Muscle layer of colon (tissue), 2 donors: Measurements from ENCODE around the gene MAMLD1.

ENCODE experiments used
- H3K27ac ChIP-seq: one replicate; pipeline ENCODE4 v1.7.0; 2013; ENCODE audit warnings: low read depth, mild to moderate bottlenecking, low read length, moderate library complexity
- H3K27me3 ChIP-seq, 2 donors: one replicate each; pipeline ENCODE4 v1.7.0; 2013; ENCODE audit warnings: low read length in 2 of 2, mild to moderate bottlenecking in 2 of 2; ENCODE audit not compliant: insufficient read depth in 2 of 2, control insufficient read depth in 1 of 2
- H3K36me3 ChIP-seq: one replicate; pipeline ENCODE4 v1.7.0; 2013; ENCODE audit warnings: mild to moderate bottlenecking, low read length; ENCODE audit not compliant: insufficient read depth
- H3K4me1 ChIP-seq: one replicate; pipeline ENCODE4 v1.7.0; 2013; ENCODE audit warnings: mild to moderate bottlenecking, low read length; ENCODE audit not compliant: insufficient read depth
- H3K4me3 ChIP-seq, 2 donors: one replicate each; pipeline ENCODE4 v1.7.0; 2013; ENCODE audit warnings: low read length in 2 of 2, low read depth in 1 of 2, mild to moderate bottlenecking in 1 of 2, moderate library complexity in 1 of 2
- H3K9ac ChIP-seq: one replicate; pipeline ENCODE4 v1.7.0; 2013; ENCODE audit warnings: low read length
- H3K9me3 ChIP-seq: one replicate; pipeline ENCODE4 v1.7.0; 2013; ENCODE audit warnings: mild to moderate bottlenecking, low read length
- donor health status: abdominal sarcoma.
- donor health status: Adenocarcinoma of cecum.

MAMLD1 gene

DNA sequence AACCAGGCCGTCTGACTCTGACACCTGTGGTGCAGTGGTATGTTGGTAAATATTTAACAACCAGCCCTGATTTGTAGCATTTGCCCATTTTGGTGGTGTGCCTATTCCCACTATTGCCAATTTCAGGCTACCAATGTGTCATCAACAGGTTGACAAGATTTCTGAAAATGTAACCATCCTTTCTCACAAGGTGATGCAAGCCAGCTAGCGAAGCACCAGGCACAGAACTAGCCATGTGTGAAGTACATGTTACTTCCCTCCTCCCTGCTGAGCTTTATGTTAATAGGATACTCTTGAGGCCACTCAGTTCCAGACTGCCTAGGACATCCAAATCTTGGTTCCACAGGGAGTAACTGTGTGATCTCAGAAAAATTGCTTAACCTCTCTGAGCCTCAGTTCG lies 7.2 kb upstream of the MAMLD1 start:
- no peak overlapping the region for H3K4me3 ChIP-seq
- H3K9me3 ChIP-seq: no peaks in the 10 kb centered on the region
- no peak overlapping the region for H3K27ac ChIP-seq
- H3K4me1 ChIP-seq: no peaks in the 10 kb centered on the region
- H3K9ac ChIP-seq: no peak overlapping the region
- no peaks in the 10 kb centered on the region for H3K36me3 ChIP-seq
- H3K27me3 ChIP-seq: peaks cover 0 to 12% of the 10 kb centered on the region in 2 donors

DNA sequence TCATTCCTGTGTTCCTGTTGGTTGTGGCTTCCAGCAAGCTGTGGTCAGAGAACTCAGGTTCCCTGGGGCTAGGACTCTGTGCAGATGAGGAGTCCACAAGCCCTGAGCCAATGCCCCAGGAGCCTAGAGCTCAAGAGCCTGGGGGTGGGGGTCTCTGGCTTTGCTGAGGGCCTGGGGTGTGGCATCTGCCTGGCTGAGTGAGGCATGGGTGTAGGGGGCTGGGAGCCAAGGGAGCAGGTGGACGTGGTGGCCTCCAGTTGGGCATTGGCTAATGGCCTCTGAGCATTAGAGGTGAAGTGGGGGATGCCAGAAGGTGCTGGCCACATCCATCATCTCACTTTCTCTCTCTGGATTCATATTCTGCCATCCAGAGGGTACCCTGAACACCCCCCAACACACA lies 5.3 kb upstream of the MAMLD1 start:
- Histone ChIP-seq H3K27me3 (peaks cover 0 to 27% of the 10 kb centered on the region in 2 donors), H3K27ac (no peak overlapping the region), H3K4me3 (no peak overlapping the region), H3K9ac (no peak overlapping the region), H3K9me3 (no peaks in the 10 kb centered on the region), H3K36me3 (no peaks in the 10 kb centered on the region), H3K4me1 (peaks cover 6% of the 10 kb centered on the region)

DNA sequence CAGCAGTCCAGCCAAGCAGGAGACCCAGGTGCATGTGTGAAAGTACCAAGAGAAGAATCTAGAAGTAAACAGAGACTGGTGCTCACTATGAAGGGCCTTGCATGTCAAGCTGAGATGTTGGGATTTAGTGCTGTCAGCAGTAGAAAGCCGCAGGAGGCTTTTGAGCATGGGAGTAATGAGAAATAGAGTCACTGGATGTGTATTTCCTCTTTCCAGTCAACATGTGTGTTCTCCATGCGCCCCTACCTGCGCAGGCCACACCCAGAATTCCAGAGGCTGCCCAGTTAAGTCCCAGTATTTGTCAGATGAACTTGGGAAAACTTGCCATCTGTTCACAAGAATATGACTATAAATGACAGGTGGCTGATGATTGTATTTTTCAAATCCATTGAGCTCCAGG lies 4.5 kb upstream of the MAMLD1 start:
- H3K4me1 ChIP-seq: peaks cover 6% of the 10 kb centered on the region
- no peaks in the 10 kb centered on the region for H3K9me3 ChIP-seq
- no peaks in the 10 kb centered on the region for H3K36me3 ChIP-seq
- H3K9ac ChIP-seq: no peak overlapping the region
- H3K4me3 ChIP-seq: no peak overlapping the region
- H3K27me3 ChIP-seq: peaks cover 0 to 30% of the 10 kb centered on the region in 2 donors
- no peak overlapping the region for H3K27ac ChIP-seq

DNA sequence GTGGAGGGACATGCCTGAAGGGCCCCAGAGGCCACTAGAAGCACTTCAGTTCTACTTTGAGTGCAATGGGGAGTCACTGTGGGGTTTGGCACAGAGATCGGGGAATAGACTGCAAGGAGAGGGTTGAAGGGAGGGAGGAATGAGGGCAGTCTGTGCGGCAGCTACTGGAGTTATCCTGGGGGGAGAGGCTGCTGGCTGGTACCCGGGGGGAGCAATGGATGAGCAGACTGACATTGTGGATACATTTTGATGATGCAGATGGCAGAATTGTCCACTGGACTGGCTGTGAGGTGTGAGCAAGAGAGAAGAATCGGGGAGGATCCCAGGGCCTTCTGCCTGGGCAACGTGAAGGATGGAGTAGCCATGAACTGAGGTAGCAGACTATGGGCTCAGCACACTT lies 2.8 kb upstream of the MAMLD1 start:
- no peak overlapping the region for H3K4me3 ChIP-seq
- peaks cover 0 to 35% of the 10 kb centered on the region in 2 donors for H3K27me3 ChIP-seq
- no peaks in the 10 kb centered on the region for H3K9me3 ChIP-seq
- no peak overlapping the region for H3K9ac ChIP-seq
- H3K27ac ChIP-seq: no peak overlapping the region
- H3K4me1 ChIP-seq: peaks cover 6% of the 10 kb centered on the region
- H3K36me3 ChIP-seq: no peaks in the 10 kb centered on the region

DNA sequence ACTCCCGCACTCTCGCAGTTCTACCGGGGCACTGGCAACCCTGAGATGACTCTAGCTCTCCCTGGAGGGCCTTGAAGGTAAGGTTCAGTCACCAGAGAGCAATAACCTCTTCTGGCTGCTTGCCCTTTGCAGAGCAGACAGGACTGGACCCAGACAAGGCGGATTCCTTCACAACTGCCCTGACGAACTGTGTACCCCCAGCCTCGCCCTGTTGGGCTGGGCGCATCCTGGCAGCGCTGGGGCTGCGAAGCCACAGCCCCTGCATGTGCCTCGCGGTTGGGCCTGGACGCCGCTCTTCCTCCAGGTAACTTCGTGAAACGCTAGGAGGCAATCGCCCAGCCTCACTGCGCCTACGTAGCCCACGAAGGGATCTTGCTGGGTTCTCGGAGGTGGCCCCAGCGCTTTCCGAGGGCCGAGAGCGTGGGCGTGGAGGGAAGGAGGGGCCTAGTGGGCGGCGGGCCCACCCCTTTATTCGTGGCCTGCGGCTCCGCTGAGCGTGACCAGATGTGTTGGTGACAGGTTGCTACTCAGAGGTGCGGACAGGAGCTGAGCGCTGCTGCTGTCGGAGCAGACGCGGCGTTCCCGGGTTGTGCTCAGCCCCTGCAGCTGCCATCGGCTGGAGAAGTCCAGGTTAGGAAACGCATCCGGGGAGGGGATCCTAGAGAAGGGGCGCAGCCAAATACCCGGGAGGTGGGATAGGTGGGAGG lies 1.9 kb upstream of the MAMLD1 start:
- H3K27me3 ChIP-seq: peaks cover 0 to 35% of the 10 kb centered on the region in 2 donors
- no peak overlapping the region for H3K27ac ChIP-seq
- H3K4me1 ChIP-seq: peaks cover 6% of the 10 kb centered on the region
- H3K9me3 ChIP-seq: no peaks in the 10 kb centered on the region
- peak overlapping the region; percentile 42 to 56 for H3K4me3 ChIP-seq
- no peak overlapping the region for H3K9ac ChIP-seq
- H3K36me3 ChIP-seq: no peaks in the 10 kb centered on the region

DNA sequence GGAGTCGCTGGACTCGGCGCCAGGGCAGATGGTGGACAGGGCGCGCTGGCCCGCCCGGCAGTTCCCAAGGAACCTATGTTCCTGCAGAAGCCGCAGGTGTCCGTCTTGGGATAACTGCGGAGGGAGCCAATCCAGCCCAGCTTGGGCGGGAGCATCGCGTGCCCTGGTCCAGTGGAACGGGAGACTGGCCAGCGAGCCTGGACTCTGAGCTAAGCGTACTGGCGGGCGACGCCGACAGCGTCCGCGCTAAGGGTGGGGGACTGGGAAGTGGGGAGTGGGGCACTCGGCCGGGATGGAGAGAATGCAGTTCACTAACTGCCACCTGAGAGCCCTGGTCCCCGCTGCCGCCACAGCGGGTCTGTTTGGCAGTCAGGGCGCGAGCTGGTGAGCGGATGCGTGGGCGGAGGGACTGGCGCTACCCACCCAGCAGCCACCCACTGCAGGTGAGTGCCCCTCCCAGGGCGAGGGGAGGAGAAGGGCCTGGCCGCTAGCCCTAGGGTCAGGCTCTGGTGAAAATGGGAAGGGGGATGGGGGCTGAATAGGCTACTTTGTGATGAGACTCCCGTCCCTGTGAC lies 1.3 kb upstream of the MAMLD1 start:
- peaks cover 0 to 35% of the 10 kb centered on the region in 2 donors for H3K27me3 ChIP-seq
- H3K4me1 ChIP-seq: peaks cover 6% of the 10 kb centered on the region
- H3K9me3 ChIP-seq: no peaks in the 10 kb centered on the region
- H3K4me3 ChIP-seq: peak overlapping the region; percentile 42 to 56
- H3K27ac ChIP-seq: no peak overlapping the region
- H3K36me3 ChIP-seq: no peaks in the 10 kb centered on the region
- no peak overlapping the region for H3K9ac ChIP-seq

DNA sequence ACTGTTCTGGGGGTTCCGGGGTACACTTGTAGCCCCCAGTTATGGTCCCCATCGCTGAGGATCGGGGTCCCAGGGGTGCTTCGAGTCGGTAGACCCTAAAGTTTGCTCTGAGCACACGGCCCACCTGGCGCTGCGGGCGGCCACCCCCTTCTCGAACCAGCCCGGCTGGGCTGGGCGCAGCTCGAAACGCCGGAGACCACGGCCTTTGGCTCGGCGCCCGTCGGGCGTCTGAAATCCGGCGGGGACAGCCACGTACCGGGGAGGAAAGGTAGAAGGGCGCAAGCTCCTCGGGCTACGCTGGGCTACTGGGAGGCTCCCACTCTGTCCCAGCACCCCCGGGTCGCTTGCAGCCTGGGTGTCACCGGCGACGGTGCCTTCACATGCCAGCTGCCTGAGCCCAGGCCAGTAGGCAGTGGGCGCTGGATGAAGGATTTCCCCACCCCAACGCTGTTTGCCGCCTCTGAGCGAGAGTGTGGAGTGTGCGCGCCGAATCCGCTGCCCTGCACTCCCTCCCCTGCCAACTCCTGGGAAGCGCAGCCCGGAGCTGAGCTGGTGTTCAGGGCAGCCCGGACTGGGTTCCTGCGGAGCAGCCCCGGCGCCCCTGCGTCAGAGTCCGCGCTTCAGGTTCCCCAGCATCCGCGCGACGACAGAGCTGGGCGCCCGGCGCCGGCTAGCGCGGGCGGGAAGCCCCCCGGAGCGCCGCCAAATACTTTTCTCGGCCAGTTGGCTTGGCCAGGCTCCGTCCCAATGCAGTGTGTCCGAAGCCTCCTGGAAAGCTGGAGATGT lies 637 bp downstream of the MAMLD1 start:
- Histone ChIP-seq H3K9me3 (no peaks in the 10 kb centered on the region), H3K9ac (no peak overlapping the region), H3K4me1 (peaks cover 6% of the 10 kb centered on the region), H3K4me3 (peak overlapping the region; percentile 56 to 68), H3K27ac (peak overlapping the region; percentile 82), H3K27me3 (peaks cover 0 to 35% of the 10 kb centered on the region in 2 donors), H3K36me3 (no peaks in the 10 kb centered on the region)

DNA sequence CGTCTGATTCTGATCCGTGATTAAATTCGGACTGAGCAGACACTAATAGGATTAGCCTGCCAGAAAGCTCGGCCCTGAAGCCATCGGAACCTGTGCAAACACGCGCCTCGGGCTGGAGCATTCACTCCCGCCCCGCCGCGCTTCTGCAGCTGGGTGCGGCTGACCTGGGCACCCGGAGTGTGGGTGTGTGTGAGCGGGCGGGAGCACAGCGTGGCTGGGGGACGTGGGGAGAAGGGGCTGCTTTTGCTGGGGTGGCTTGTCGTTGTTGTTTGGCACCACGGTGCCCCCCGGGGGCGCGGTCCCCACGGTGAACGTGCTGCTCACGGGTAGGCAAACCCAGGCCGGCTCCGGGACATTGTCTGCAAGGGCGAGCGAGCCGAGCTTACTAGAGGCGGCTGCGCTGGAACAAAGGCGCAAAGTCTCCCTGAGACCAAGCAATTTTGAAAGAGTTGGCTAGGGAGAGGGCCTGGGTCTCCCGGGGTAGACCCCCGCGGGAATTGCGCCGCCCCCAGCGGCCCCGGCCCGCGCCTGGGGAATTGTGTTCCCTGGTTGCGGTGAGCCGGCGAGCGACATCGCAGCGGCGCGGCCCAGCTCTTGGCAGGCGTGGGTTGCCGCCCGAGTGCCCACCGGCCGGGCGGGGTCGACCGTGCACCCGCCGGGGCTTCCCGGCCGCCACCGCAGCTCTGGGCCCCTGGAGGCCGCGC lies 1.4 kb downstream of the MAMLD1 start:
- Histone ChIP-seq H3K4me1 (peaks cover 6% of the 10 kb centered on the region), H3K9ac (no peak overlapping the region), H3K36me3 (no peaks in the 10 kb centered on the region), H3K27ac (peak overlapping the region; percentile 82), H3K4me3 (peak overlapping the region; percentile 56 to 68), H3K9me3 (no peaks in the 10 kb centered on the region), H3K27me3 (peaks cover 0 to 35% of the 10 kb centered on the region in 2 donors)

DNA sequence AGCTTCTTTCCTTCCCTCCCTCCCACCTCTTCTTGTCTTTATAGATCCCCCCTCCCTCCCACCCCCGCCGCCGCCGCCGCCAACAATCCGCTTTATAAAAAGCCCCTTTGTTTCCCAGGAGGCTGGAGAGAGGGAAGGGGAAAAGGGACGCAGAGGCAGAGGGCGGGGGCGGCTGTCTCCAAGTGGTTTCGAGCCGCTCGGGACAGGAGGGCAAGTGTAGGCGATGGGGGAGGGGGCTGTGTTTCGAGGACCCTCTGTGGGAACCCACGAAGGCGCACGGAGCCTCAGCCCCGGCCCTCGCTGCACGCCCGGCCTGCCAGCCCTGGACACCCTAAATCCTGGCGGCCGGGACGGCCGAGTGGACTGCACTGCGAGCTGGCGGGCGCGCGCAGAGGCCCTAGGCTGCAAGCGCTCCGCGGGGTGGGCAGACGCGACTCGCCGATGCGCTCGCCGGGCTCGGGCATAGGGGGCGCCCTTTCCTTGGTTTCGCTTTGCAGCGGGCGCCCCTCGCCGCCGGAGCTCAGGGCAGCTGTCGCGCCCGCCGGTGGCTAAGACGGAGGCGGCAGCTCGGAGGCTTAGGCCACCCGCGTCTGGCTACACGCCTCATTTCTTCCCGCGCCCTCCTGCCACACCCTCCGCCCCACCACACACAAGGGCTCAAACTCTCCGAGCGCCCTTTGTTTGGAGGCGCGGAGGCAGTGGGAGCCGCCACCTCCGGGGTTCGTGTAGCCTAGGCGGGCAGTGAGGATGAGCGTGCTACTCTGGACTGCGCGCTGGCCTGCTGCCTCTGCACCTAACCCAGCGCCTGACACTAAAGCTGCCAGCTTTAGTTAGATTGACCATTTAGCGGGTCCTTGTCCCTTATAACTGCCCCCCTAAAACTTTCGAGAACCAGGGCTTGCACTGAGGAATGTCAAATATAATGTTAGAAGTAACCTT lies 2.2 kb downstream of the MAMLD1 start:
- H3K4me3 ChIP-seq: peak overlapping the region; percentile 63 to 74
- peaks cover 11% of the 10 kb centered on the region for H3K4me1 ChIP-seq
- peak overlapping the region; percentile 21 for H3K9ac ChIP-seq
- no peaks in the 10 kb centered on the region for H3K9me3 ChIP-seq
- peak overlapping the region; percentile 76 for H3K27ac ChIP-seq
- no peaks in the 10 kb centered on the region for H3K36me3 ChIP-seq
- peaks cover 0 to 27% of the 10 kb centered on the region in 2 donors for H3K27me3 ChIP-seq

DNA sequence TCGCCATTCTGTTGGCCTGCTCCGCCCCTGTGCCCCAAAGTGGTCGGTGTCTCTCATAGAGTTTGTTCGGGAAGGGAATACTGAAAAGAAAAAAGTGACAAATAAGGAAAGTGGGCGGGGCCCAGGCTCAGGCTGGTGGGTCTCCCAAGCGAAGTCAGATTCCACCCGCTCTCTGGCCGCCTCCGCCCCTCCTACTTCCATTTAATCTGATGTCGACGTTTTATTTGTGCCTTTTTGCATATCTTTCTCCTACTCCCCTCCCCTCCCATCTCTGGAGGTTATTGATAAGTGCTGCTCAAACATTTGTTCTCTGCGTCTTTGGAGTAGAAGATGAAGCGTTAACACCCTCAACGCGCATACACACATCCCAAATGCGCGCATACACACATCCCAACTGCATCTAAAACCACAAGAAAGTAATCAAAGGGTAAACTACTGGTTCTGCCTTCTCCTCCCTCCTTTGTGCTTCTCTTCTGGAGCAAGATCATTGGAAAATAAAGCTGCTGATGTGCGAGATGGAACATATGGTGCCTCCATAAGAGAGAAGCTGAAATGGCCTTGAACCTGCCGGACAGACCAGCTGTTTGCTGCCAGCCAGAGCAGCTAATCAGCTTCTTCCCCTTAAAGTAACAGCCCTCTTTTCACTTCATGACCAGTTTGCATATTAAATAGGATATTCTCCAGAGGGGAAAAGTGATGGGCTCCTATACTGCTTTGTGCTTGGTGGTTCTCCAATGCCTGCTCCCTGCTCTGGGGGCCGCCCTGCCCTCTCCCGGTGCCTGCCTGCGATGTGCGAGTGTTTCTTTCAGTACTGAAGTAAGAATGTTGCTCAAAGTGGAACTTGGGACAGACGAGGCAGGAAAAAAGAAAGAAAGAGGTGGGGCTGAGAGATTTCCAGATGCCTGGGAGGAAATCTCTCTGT lies 3.1 kb downstream of the MAMLD1 start:
- peaks cover 20% of the 10 kb centered on the region for H3K4me1 ChIP-seq
- H3K4me3 ChIP-seq: peak overlapping the region; percentile 63 to 74
- H3K9me3 ChIP-seq: no peaks in the 10 kb centered on the region
- H3K27me3 ChIP-seq: peaks cover 0 to 20% of the 10 kb centered on the region in 2 donors
- H3K36me3 ChIP-seq: no peaks in the 10 kb centered on the region
- H3K27ac ChIP-seq: peak overlapping the region; percentile 76
- peak overlapping the region; percentile 21 for H3K9ac ChIP-seq
